Dedifferentiated amniotic fluid mesenchymal stem cell (primary cell): ENCODE measurements around the gene SUMO2.
"Not testable (repeated sequence)": the region's sequence is repeated elsewhere in the genome, so short reads cannot be mapped to it uniquely, and the experiment has no call there.

Source experiments
- DNase-seq: peaks from one replicate; pipeline ENCODE4 v3.0.0-alpha.2; 2016; ENCODE audit errors: extremely low spot score

SUMO2 gene

GRCh38 chr17:75144816-75145512, 37.8 kb downstream of the SUMO2 start:
- DNase-seq, result no peak

- no peak for DNase-seq
Observed at GRCh38 chr17:75142236-75142971, 40.4 kb downstream of the SUMO2 start.

DNA sequence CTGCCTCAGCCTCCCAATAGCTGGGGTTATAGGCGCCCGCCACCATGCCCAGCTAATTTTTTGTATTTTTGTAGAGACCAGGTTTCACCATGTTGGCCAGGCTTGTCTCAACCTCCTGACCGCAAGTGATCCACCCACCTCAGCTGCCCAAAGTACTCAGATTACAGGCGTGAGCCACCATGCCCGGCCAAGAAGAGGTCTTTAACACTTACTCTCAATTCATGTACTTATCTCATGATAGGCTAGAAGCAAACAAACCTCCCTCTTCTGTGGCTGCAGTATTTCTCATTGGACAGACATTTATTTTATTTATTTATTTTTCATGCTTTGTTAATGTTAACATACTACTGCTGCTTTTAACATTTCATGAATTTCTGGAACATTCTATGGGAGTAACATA, 44.2 kb downstream of the SUMO2 start:
- no peak for DNase-seq

DNA sequence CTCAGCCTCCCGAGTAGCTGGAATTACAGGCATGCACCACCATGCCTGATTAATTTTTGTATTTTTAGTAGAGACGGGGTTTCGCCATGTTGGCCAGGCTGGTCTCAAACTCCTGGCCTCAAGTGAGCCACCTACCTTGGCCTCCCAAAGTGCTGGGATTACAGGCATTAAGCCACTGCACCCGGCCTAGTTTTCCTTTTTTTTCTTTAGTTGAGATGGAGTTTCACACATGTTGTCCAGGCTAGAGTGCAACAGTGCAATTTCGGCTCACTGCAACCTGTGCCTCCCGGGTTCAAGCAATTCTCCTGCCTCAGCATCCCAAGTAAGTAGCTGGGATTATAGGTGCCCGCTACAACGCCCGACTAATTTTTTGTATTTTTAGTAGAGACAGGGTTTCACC, 45.0 kb downstream of the SUMO2 start:
- not testable (repeated sequence) for DNase-seq

DNA sequence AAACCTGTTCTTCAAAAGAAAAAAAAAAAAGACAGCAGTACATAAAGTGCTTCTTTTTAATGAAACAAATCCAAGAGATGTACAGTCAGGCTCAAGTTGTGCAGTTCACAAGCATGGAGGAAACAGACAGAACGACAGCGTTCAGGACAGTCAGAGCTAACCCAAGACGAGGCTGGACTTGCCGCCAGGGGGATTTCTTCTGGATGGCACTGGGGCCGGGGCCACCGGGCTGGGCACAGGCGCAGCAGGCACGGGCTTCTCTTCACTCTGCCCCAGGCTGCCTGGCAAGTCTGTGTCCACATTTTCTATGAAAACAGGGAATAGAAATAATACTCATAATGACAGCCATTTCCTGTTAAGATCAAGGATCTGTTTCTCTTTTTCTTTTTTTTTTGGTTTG, 46.8 kb downstream of the SUMO2 start:
- DNase-seq, result no peak

DNA sequence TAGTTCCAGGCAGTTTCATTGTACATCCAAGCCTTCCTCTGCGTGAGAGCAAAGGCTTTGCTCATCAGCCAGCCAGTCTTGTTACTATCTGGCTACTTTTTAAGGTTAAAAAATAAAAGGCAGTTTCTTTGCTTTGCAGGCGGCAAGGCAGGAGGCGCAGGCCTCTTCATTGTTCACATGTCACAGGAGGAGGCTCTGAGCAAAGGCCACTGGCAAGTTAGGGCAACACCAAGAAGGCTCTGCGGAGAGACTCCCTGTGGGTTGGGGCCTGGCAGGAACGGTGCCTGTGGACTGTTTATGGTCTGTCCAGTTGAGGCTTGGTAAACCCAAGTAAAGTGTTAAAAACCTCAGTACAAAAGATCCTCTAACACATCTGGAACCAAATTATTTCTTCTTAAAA, 47.3 kb downstream of the SUMO2 start:
- DNase-seq, result no peak

- DNase-seq, result not testable (repeated sequence)
Observed at GRCh38 chr17:75133607-75134347, 49.0 kb downstream of the SUMO2 start.

DNA sequence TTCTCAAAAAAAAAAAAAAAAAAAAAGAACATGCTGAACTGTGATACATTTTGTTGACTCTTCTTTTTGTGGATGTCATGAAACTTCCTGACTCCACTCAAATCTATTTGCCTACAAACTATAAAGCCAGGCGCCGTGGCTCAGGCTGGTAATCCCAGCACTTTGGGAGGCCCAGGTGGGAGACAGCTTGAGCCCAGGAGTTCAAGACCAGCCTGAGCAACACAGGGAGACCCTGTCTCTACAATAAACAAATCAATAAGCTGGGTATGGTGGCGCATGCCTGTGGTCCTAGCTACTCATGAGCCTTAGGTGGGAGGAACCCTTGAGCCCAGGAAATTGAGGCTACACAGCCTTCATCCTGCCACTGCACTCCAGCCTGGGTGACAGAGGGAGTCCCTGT, 49.8 kb downstream of the SUMO2 start:
- DNase-seq, result no peak

- not testable (repeated sequence) for DNase-seq
Observed at GRCh38 chr17:75132018-75133000, 50.5 kb downstream of the SUMO2 start.

GRCh38 chr17:75131278-75132017, 51.3 kb downstream of the SUMO2 start, which contains the start of gene NT5C:
NT5C (minus strand) TSS chr17:75131742; CDS start chr17:75131707, 35 bp downstream.
- peak; percentile 58 for DNase-seq

GRCh38 chr17:75130632-75131277, 52.0 kb downstream of the SUMO2 start:
- peak; percentile 27 for DNase-seq

GRCh38 chr17:75130059-75130631, 52.6 kb downstream of the SUMO2 start:
- no peak for DNase-seq

DNA sequence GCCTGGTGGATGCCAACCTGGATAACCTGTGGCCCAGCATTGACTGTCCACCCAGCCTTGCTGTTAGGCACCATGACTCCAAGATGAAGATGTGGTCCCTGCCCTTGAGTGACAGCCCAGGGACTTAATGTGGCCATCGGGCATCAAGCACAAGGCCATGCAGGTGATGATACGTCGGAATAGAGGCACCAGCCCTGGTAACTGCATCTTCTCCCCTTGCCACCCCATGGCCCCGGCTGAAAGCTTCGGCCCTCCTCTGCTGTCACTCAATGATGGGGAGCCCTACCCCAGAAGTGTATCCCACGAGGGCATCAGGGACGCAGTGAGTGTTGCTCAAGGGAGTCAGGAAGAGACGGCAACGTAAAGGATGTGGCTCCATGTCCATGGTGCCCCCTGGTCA, 53.2 kb downstream of the SUMO2 start:
- no peak for DNase-seq

- no peak for DNase-seq
Observed at GRCh38 chr17:75128694-75129505, 53.9 kb downstream of the SUMO2 start.

DNA sequence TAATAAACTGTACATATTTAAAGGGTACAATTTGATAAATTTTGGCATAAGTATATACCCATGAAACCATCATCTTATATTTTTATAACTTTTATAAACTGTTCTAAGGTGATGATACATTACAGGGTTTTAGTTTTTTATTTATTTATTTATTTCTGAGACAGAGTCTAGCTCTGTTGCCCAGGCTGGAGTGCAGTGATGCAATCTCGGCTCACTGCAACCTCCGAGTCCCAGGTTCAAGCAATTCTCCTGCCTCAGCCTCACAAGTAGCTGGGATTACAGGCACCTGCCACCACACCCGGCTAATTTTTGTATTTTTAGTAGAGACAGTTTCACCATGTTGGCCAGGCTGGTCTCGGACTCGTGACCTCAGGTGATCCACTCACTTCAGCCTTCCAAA, 54.8 kb downstream of the SUMO2 start:
- not testable (repeated sequence) for DNase-seq

- DNase-seq, result no peak
Observed at GRCh38 chr17:75126954-75127353, 55.8 kb downstream of the SUMO2 start.

DNA sequence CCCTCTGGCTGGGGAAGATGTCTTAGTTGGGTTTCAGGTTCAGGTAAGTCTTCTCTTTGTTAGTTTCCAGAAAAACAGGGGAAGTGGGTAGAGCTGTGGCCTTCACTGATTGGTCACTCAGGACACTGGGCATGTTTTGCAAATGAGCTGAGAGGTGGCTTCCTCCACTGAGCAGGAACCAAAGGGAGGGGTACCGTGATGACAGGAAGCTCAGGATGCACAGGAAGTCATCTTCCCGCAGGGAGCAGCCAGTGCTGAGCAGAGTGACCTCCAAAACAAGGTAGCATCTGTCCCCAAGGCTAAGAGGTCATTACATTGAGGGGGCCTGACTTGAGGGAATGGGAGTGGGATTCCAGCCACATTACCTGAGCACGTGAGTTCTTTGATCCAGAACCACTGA, 56.8 kb downstream of the SUMO2 start:
- DNase-seq, result no peak

- DNase-seq, result no peak
Observed at GRCh38 chr17:75124819-75125162, 58.0 kb downstream of the SUMO2 start.
